ENCODE data around the gene SETD2. TPM values are rescaled to one million over a fixed set of nuclear protein-coding genes. Genes with fewer than 3 reads are reported as not detected.

SETD2 gene
- total RNA-seq, 2 experiments from 2014 or later = 55.7 to 74.5 TPM

DNA sequence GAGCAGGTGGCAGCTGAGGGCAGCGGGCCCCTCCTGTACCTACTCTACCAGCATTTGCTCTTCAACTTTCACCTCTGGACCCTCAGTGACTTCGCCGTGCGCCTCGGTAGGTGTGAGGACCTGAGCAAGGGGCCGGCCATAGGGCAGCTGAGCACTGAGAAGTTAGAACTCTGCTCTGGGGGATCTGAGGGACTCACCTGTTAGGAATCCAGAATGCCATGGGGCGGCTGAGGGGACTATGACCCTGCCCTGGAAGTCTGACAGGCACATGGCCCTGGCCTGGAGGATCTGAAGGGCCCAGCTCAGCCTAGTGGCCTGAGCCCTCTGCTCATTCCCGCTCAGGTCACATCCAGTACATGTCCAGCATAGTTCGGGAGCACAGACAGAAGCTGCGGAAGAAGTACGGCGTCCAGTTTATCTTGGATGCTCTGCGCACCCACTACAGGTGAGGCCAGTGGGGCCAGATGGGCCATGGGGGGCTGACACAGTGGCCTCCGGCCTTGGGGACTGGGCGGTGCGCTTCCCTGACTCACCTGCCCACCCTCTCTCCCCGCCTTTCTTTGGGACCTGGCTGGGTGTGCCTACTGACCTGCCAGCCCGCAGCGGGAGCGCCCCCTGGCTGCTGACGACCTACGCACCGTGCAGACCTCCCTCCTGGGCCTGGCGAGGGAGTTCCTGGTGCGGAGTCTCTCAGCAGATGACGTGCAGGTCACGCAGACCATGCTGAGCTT lies 165.6 kb downstream of the SETD2 start:
- peaks cover 80% of the 10 kb centered on the region for H3K36me3 ChIP-seq (ENCODE audit: insufficient read depth, low read length)
- TF ChIP-seq EZH2phosphoT487 (IDR thresholded peaks at IDR 0.05; ENCODE audit: borderline replicate concordance, low read depth, low read length) = no peak
- TF ChIP-seq, protein P1, sequence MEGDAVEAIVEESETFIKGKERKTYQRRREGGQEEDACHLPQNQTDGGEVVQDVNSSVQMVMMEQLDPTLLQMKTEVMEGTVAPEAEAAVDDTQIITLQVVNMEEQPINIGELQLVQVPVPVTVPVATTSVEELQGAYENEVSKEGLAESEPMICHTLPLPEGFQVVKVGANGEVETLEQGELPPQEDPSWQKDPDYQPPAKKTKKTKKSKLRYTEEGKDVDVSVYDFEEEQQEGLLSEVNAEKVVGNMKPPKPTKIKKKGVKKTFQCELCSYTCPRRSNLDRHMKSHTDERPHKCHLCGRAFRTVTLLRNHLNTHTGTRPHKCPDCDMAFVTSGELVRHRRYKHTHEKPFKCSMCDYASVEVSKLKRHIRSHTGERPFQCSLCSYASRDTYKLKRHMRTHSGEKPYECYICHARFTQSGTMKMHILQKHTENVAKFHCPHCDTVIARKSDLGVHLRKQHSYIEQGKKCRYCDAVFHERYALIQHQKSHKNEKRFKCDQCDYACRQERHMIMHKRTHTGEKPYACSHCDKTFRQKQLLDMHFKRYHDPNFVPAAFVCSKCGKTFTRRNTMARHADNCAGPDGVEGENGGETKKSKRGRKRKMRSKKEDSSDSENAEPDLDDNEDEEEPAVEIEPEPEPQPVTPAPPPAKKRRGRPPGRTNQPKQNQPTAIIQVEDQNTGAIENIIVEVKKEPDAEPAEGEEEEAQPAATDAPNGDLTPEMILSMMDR (conservative IDR thresholded peaks at IDR 0.05; ENCODE audit: low read length) = peak; percentile 87
- ChIA-PET CTCF (ENCODE audit: unreplicated experiment) (interaction anchor here (0.6 to 1.0 kb wide), 3 partner anchors 13 to 130 kb away, joined by 3 to 5 read pairs (median 3); no protein-coding TSS in a partner anchor), POLR2A (interaction anchor here (0.5 to 0.9 kb wide), 2 partner anchors 70 to 71 kb away, joined by 3 read pairs; no protein-coding TSS in a partner anchor)
- peak; percentile 77 for DNase-seq (ENCODE audit: low spot score)
- no peaks in the 10 kb centered on the region for H3K9me3 ChIP-seq (ENCODE audit: low read length)
- H3K4me2 ChIP-seq (ENCODE audit: low read length) = no peak overlapping the region
- no peaks in the 10 kb centered on the region for H3K9me2 ChIP-seq (ENCODE audit: insufficient read depth, low read length)
- BruUV-seq (replicated peaks) = no TSS peak
- no peak overlapping the region for H3K27ac ChIP-seq (ENCODE audit: low read depth, low read length, poor library complexity, severe bottlenecking)
- intact Hi-C loops (cut with micrococcal nuclease; ENCODE audit: unreplicated experiment) = loop anchor here (1.0 kb wide), 2 partner anchors 71 to 75 kb away; no protein-coding TSS in a partner anchor
- H4K20me1 ChIP-seq (ENCODE audit: insufficient read depth, low read length) = no peaks in the 10 kb centered on the region
- no peak overlapping the region for H2AFZ ChIP-seq (ENCODE audit: low read length)
- no peaks in the 10 kb centered on the region for H3K79me2 ChIP-seq (ENCODE audit: insufficient read depth, low read depth, low read length)
- H3K4me3 ChIP-seq (ENCODE audit: low read depth, low read length, poor library complexity, severe bottlenecking) = no peak overlapping the region
- no peaks in the 10 kb centered on the region for H3K4me1 ChIP-seq (ENCODE audit: insufficient read depth, low read length, poor library complexity, severe bottlenecking)

DNA sequence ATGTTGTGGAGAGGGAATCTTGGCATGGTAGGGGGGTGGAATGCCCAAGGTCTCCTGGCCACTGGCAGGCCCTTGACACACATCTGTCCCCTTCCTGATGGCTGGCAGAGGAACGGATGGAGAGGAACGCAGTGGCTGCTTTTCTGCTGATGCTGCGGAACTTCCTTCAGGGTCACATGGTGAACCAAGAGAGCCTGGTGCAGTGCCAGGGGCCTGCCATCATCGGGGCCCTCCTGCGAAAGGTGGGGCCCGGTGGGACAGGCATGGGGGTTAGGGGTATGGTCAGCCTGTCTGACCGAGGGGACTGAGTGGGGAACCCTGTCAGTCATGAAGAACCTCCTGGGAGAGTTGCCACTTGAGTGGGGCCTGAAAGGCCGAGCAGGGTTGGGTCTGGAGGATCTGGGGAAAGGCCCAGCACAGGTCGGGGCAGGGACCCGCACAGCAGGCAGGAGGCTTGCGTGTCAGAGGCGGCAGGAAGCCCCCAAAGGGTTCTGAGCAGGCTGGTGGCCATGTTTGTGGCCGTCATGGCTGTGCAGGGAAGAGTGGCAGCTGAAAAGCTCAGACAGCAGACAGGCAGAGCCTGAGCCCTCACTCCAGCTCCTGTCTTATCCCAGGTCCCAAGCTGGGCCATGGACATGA lies 166.3 kb downstream of the SETD2 start:
- Histone ChIP-seq H3K9me2 (ENCODE audit: insufficient read depth, low read length) (no peaks in the 10 kb centered on the region), H4K20me1 (ENCODE audit: insufficient read depth, low read length) (no peaks in the 10 kb centered on the region), H3K4me3 (ENCODE audit: low read depth, low read length, poor library complexity, severe bottlenecking) (no peak overlapping the region), H3K9me3 (ENCODE audit: low read length) (no peaks in the 10 kb centered on the region), H3K27ac (ENCODE audit: low read depth, low read length, poor library complexity, severe bottlenecking) (no peak overlapping the region), H3K79me2 (ENCODE audit: insufficient read depth, low read depth, low read length) (no peaks in the 10 kb centered on the region), H3K4me1 (ENCODE audit: insufficient read depth, low read length, poor library complexity, severe bottlenecking) (no peaks in the 10 kb centered on the region), H3K4me2 (ENCODE audit: low read length) (no peak overlapping the region), H2AFZ (ENCODE audit: low read length) (no peak overlapping the region), H3K36me3 (ENCODE audit: insufficient read depth, low read length) (peaks cover 81% of the 10 kb centered on the region)
- POLR2A ChIA-PET = no interaction called here
- TF ChIP-seq, protein P1 (conservative IDR thresholded peaks at IDR 0.05; ENCODE audit: low read length) = no peak
- no peak for TF ChIP-seq EZH2phosphoT487 (IDR thresholded peaks at IDR 0.05; ENCODE audit: borderline replicate concordance, low read depth, low read length)
- no TSS peak for BruUV-seq (replicated peaks)
- no peak for DNase-seq (ENCODE audit: low spot score)
- intact Hi-C loops (cut with micrococcal nuclease; ENCODE audit: unreplicated experiment) = loop anchor here (1.0 kb wide), 2 partner anchors 70 to 74 kb away; no protein-coding TSS in a partner anchor
- CTCF ChIA-PET (ENCODE audit: unreplicated experiment) = interaction anchor here (0.6 kb wide), 1 partner anchor 130 kb away, joined by 5 read pairs; no protein-coding TSS in a partner anchor
